Dendritic cell treated with granulocyte-macrophage colony-stimulating factor and Interleukin-4, amounts not matched to agents 40 ng/mL and 50 ng/mL, for 4 days (primary cell): Measurements from ENCODE around the gene HUS1.
"Not testable (repeated sequence)": the region's sequence is repeated elsewhere in the genome, so short reads cannot be mapped to it uniquely, and the experiment has no call there.

ENCODE experiments used
- H3K27ac Mint-ChIP-seq: one replicate; pipeline ENCODE4 v1.8.0; 2022; ENCODE audit warnings: mild to moderate bottlenecking, mixed read lengths
- H3K27me3 Mint-ChIP-seq: one replicate; pipeline ENCODE4 v1.8.0; 2022; ENCODE audit warnings: mild to moderate bottlenecking, mixed read lengths
- H3K36me3 Mint-ChIP-seq: one replicate; pipeline ENCODE4 v1.8.0; 2022; ENCODE audit warnings: low read depth, mixed read lengths
- H3K4me1 Mint-ChIP-seq: one replicate; pipeline ENCODE4 v1.8.0; 2022; ENCODE audit warnings: low read depth, mixed read lengths
- H3K4me3 Mint-ChIP-seq: one replicate; pipeline ENCODE4 v1.8.0; 2022; ENCODE audit warnings: mild to moderate bottlenecking, moderate library complexity, mixed read lengths
- H3K9me3 Mint-ChIP-seq: one replicate; pipeline ENCODE4 v1.8.0; 2022; ENCODE audit warnings: mixed read lengths
- intact Hi-C: fragments of 100-400 bp; cut with micrococcal nuclease; formaldehyde crosslinking; loops from one replicate; pipeline ENCODE4 v1.15.0; 2022

The HUS1 gene

GRCh38 chr7:47992446-47992845 is 13.0 kb upstream of the HUS1 start:
- H3K4me1 Mint-ChIP-seq: peaks cover 27% of the 10 kb centered on the region
- H3K27ac Mint-ChIP-seq: peak overlapping the region; percentile 85
- intact Hi-C loops: loop anchor here (5.0 kb wide), 1 partner anchor 95 kb away; the partner anchor contains the start of gene UPP1
- H3K27me3 Mint-ChIP-seq: no peaks in the 10 kb centered on the region
- no peaks in the 10 kb centered on the region for H3K36me3 Mint-ChIP-seq
- peaks cover 11% of the 10 kb centered on the region for H3K9me3 Mint-ChIP-seq
- H3K4me3 Mint-ChIP-seq: peak overlapping the region; percentile 89

- Mint-ChIP-seq H3K27me3 (no peaks in the 10 kb centered on the region), H3K9me3 (peaks cover 11% of the 10 kb centered on the region), H3K27ac (peak overlapping the region; percentile 85), H3K4me3 (peak overlapping the region; percentile 89), H3K4me1 (peaks cover 27% of the 10 kb centered on the region), H3K36me3 (no peaks in the 10 kb centered on the region)
- intact Hi-C loops: loop anchor here (1.0 to 5.0 kb wide), 3 partner anchors 95 to 163 kb away; partner anchors contain the start of gene UPP1
Measured at GRCh38 chr7:47991741-47992311, 12.4 kb upstream of the HUS1 start.

GRCh38 chr7:47991270-47991669 is 11.9 kb upstream of the HUS1 start:
- Mint-ChIP-seq H3K27me3 (no peaks in the 10 kb centered on the region), H3K9me3 (peaks cover 11% of the 10 kb centered on the region), H3K27ac (peak overlapping the region; percentile 85), H3K4me1 (peaks cover 27% of the 10 kb centered on the region), H3K36me3 (no peaks in the 10 kb centered on the region), H3K4me3 (peak overlapping the region; percentile 89)
- intact Hi-C loops: loop anchor here (1.0 to 5.0 kb wide), 3 partner anchors 96 to 164 kb away; partner anchors contain the start of gene UPP1

GRCh38 chr7:47990592-47990991 is 11.2 kb upstream of the HUS1 start:
- Mint-ChIP-seq H3K27me3 (no peaks in the 10 kb centered on the region), H3K36me3 (no peaks in the 10 kb centered on the region), H3K9me3 (peaks cover 11% of the 10 kb centered on the region), H3K4me1 (peaks cover 27% of the 10 kb centered on the region), H3K4me3 (no peak overlapping the region), H3K27ac (no peak overlapping the region)
- intact Hi-C loops: loop anchor here (2.0 to 5.0 kb wide), 2 partner anchors 97 to 164 kb away; partner anchors contain the start of gene UPP1

GRCh38 chr7:47989607-47990400 is 10.4 kb upstream of the HUS1 start:
- intact Hi-C loops: loop anchor here (2.0 to 5.0 kb wide), 2 partner anchors 97 to 165 kb away; partner anchors contain the start of gene UPP1
- not testable (repeated sequence) for H3K27me3 Mint-ChIP-seq, H3K36me3 Mint-ChIP-seq, H3K4me3 Mint-ChIP-seq, H3K9me3 Mint-ChIP-seq, H3K27ac Mint-ChIP-seq
- peaks cover 27% of the 10 kb centered on the region for H3K4me1 Mint-ChIP-seq

GRCh38 chr7:47988496-47989386 is 9.3 kb upstream of the HUS1 start:
- Mint-ChIP-seq H3K9me3 (no peaks in the 10 kb centered on the region), H3K27me3 (no peaks in the 10 kb centered on the region), H3K4me3 (no peak overlapping the region), H3K27ac (no peak overlapping the region), H3K4me1 (peaks cover 27% of the 10 kb centered on the region), H3K36me3 (no peaks in the 10 kb centered on the region)
- intact Hi-C loops: no loop called here

- H3K9me3 Mint-ChIP-seq: no peaks in the 10 kb centered on the region
- H3K27me3 Mint-ChIP-seq: no peaks in the 10 kb centered on the region
- H3K27ac Mint-ChIP-seq: no peak overlapping the region
- intact Hi-C loops: no loop called here
- no peak overlapping the region for H3K4me3 Mint-ChIP-seq
- peaks cover 10% of the 10 kb centered on the region for H3K4me1 Mint-ChIP-seq
- H3K36me3 Mint-ChIP-seq: peaks cover 20% of the 10 kb centered on the region
Measured at GRCh38 chr7:47982610-47983009, 3.2 kb upstream of the HUS1 start.

GRCh38 chr7:47980648-47981047 is 1.2 kb upstream of the HUS1 start:
- H3K9me3 Mint-ChIP-seq, intact Hi-C loops, H3K4me3 Mint-ChIP-seq, H3K27ac Mint-ChIP-seq, H3K27me3 Mint-ChIP-seq: not testable (repeated sequence)
- H3K4me1 Mint-ChIP-seq: peaks cover 16% of the 10 kb centered on the region
- H3K36me3 Mint-ChIP-seq: peaks cover 40% of the 10 kb centered on the region

- Mint-ChIP-seq H3K27me3 (no peaks in the 10 kb centered on the region), H3K27ac (peak overlapping the region; percentile 95), H3K4me3 (peak overlapping the region; percentile 83), H3K4me1 (peaks cover 16% of the 10 kb centered on the region), H3K36me3 (peaks cover 48% of the 10 kb centered on the region), H3K9me3 (no peaks in the 10 kb centered on the region)
- intact Hi-C loops: loop anchor here (1.0 to 2.0 kb wide), 2 partner anchors 10 to 109 kb away; partner anchors contain the start of gene UPP1
Measured at GRCh38 chr7:47979832-47980181, 392 bp upstream of the HUS1 start.

- intact Hi-C loops: loop anchor here (1.0 to 2.0 kb wide), 2 partner anchors 8 to 110 kb away; partner anchors contain the start of gene UPP1
- Mint-ChIP-seq H3K27me3 (no peaks in the 10 kb centered on the region), H3K27ac (peak overlapping the region; percentile 95), H3K36me3 (peaks cover 59% of the 10 kb centered on the region), H3K9me3 (no peaks in the 10 kb centered on the region), H3K4me1 (peaks cover 22% of the 10 kb centered on the region), H3K4me3 (peak overlapping the region; percentile 83)
Measured at GRCh38 chr7:47978790-47979144, 648 bp downstream of the HUS1 start.

- Mint-ChIP-seq H3K9me3 (no peaks in the 10 kb centered on the region), H3K27me3 (no peaks in the 10 kb centered on the region), H3K27ac (no peak overlapping the region), H3K4me1 (peaks cover 51% of the 10 kb centered on the region), H3K36me3 (peaks cover 86% of the 10 kb centered on the region), H3K4me3 (no peak overlapping the region)
- intact Hi-C loops: no loop called here
Measured at GRCh38 chr7:47973739-47974138, 5.7 kb downstream of the HUS1 start.

GRCh38 chr7:47970761-47971160 is 8.7 kb downstream of the HUS1 start:
- H3K27me3 Mint-ChIP-seq: no peaks in the 10 kb centered on the region
- H3K9me3 Mint-ChIP-seq: no peaks in the 10 kb centered on the region
- H3K27ac Mint-ChIP-seq: peak overlapping the region; percentile 88
- intact Hi-C loops: loop anchor here (1.0 kb wide), 1 partner anchor 9 kb away; the partner anchor contains the start of gene HUS1
- H3K4me1 Mint-ChIP-seq: peaks cover 35% of the 10 kb centered on the region
- H3K4me3 Mint-ChIP-seq: no peak overlapping the region
- peaks cover 80% of the 10 kb centered on the region for H3K36me3 Mint-ChIP-seq

- intact Hi-C loops: loop anchor here (2.0 kb wide), 1 partner anchor 24 kb away; no protein-coding TSS in a partner anchor
- H3K36me3 Mint-ChIP-seq: peaks cover 80% of the 10 kb centered on the region
- H3K4me3 Mint-ChIP-seq: peak overlapping the region; percentile 56
Measured at GRCh38 chr7:47968847-47969774, 10.3 kb downstream of the HUS1 start.

More at GRCh38 chr7:47968847-47969774, 10.3 kb downstream of the HUS1 start:
- peak overlapping the region; percentile 88 for H3K27ac Mint-ChIP-seq
- peaks cover 30% of the 10 kb centered on the region for H3K4me1 Mint-ChIP-seq
- no peaks in the 10 kb centered on the region for H3K27me3 Mint-ChIP-seq
- no peaks in the 10 kb centered on the region for H3K9me3 Mint-ChIP-seq
